Fibroblast of pulmonary artery (primary cell): ENCODE measurements around the gene CELF6.
A peak's percentile ranks its signal among the peaks of the same experiment; 100 is the strongest.

Experiments
- DNase-seq: peaks from one replicate; pipeline ENCODE4 v3.0.0-alpha.2; 2010; ENCODE audit warnings: low read depth
- H3K4me3 ChIP-seq: replicated peaks from 2 replicates; pipeline ENCODE4 v1.5.1; 2011; ENCODE audit warnings: low read depth, mild to moderate bottlenecking, control low read depth, low read length, moderate library complexity
- TF ChIP-seq, protein P1 (sequence below): IDR thresholded peaks from 2 replicates; pipeline ENCODE4 v1.5.1; 2011; ENCODE audit warnings: mild to moderate bottlenecking, control low read depth, low read length, inconsistent platforms; ENCODE audit errors: missing control alignments

Gene CELF6

DNA sequence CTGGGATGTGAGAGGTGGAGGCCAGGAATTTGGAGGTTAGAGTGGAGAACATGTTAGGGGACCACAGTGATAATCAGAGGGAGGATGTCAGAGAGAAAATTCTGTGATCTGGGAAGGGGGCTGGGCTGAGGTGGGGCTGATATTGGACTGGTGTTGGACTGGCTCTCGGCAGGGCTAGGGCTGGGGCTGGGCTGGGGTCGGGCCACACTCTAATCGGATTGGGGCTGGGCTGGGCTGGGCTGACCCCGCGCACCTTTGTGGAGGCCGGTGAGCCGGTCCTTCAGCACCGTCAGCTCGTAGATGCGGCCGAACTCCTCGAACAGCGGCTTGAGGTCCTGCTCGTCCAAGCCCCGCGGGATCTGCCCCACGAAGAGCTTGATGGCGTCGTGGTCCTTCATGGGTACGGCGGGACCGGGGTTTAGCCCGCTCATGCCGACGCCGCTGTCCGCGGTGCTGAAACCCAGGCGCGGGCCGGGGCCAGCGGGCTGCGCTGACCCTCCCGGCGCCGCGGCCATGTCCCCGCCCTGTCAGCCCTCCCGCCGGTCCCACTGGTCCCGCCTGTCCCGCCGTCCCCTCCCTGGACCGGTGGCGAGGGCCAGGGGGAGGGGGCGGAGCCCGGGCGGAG lies 485 bp downstream of the CELF6 start:
- TF ChIP-seq, protein P1, sequence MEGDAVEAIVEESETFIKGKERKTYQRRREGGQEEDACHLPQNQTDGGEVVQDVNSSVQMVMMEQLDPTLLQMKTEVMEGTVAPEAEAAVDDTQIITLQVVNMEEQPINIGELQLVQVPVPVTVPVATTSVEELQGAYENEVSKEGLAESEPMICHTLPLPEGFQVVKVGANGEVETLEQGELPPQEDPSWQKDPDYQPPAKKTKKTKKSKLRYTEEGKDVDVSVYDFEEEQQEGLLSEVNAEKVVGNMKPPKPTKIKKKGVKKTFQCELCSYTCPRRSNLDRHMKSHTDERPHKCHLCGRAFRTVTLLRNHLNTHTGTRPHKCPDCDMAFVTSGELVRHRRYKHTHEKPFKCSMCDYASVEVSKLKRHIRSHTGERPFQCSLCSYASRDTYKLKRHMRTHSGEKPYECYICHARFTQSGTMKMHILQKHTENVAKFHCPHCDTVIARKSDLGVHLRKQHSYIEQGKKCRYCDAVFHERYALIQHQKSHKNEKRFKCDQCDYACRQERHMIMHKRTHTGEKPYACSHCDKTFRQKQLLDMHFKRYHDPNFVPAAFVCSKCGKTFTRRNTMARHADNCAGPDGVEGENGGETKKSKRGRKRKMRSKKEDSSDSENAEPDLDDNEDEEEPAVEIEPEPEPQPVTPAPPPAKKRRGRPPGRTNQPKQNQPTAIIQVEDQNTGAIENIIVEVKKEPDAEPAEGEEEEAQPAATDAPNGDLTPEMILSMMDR = no peak
- peak; percentile 65 for DNase-seq
- H3K4me3 ChIP-seq = peak overlapping the region; percentile 55

DNA sequence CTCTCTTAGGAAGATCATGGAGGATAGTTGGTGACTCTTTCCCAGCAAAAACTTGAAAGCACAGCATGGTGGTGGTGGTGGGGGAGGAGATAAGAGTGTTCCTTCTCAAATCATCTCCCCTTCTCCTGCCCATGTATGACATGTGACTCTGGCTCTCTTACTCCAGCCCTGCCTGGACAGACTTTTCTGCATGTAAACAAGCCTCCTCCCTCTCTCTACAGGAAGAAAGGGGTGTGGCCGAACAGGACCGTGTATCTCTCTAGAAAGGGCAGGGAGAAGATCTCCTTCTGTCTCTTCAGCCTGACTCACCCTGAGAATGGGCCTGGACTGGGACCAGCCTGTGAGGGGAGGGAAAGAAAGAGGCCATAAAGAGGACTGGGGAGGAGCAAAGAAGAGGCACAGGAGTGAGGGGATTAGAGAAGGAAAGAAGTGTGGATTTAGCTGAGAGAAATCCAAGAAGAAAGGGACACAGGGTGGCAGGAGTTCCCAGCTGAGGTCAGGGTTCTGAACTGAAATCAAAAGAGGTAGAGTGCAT lies 1.5 kb downstream of the CELF6 start:
- TF ChIP-seq, protein P1 = no peak
- no peak for DNase-seq
- no peak overlapping the region for H3K4me3 ChIP-seq

DNA sequence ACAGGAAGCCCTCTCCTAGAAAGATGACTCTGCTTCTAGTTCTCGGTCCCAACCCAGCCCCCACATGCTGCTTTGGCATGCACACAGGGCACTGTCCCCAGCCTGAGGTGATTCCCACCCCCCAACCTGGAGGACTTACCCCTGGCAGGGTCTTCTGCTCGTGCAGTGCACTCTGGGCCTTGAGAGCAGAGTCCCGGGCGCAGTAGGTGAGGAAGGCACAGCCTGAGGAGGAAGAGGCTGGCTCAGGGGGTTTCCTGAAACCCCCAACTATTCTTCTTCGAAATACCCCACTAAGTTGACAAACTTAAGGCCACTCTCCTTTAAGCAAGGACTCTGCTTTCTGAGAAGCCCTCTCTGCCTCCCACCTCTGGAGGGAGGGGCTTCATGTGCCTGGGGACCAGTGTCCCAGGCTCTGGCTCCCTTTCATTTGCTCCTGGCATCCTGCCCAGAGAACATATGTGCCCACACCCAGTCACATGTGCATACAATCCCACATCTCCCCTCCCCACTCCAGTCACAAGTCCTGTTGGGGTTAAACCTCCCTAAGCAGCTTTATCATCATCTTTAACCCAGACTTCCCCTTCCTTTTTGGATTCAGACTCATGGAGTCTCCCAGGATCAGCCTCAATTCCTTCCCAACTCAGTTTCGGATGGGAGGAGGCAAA lies 4.1 kb downstream of the CELF6 start:
- DNase-seq = no peak
- H3K4me3 ChIP-seq = no peak overlapping the region
- TF ChIP-seq, protein P1 = no peak

DNA sequence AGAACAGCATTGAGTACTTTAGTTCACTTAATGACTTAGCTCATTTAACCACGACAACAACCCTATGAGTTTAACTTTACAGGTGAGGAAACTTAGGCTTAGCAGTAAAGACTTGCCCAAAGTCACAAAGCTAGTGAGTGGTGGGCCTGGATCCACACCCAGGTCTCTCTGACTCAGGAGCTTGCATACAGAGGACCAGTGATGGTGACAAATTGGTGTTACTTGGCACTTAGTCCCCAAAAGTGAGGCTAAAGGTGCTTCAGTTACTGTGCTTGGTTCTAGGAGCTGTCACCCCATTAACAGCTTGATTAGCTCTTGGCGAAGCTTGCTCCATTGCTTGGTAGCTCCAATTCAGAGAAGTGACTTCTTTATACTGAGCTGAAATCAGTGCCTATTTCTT lies 6.1 kb downstream of the CELF6 start:
- DNase-seq = no peak
- H3K4me3 ChIP-seq = no peak overlapping the region
- TF ChIP-seq, protein P1 = no peak

DNA sequence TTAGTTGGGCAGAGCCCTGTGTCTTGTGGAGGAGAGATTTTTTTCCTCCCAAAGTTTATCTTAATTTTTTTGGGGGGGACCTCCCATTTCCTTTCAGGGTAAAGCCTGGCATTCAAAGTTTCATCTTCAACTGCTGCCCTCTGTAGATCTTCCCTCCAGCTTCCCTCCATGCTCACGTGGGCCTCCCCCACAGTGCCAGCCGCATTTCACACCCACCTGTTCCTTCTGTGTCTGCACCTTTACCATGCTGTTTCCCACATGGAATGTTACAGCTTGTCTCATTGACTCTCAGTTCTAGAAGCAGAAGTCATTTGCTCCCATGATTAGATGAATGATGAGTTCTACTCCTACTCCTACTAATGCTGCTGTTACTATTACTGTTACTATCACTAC lies 6.5 kb downstream of the CELF6 start:
- TF ChIP-seq, protein P1 = no peak
- H3K4me3 ChIP-seq = no peak overlapping the region
- DNase-seq = no peak

DNA sequence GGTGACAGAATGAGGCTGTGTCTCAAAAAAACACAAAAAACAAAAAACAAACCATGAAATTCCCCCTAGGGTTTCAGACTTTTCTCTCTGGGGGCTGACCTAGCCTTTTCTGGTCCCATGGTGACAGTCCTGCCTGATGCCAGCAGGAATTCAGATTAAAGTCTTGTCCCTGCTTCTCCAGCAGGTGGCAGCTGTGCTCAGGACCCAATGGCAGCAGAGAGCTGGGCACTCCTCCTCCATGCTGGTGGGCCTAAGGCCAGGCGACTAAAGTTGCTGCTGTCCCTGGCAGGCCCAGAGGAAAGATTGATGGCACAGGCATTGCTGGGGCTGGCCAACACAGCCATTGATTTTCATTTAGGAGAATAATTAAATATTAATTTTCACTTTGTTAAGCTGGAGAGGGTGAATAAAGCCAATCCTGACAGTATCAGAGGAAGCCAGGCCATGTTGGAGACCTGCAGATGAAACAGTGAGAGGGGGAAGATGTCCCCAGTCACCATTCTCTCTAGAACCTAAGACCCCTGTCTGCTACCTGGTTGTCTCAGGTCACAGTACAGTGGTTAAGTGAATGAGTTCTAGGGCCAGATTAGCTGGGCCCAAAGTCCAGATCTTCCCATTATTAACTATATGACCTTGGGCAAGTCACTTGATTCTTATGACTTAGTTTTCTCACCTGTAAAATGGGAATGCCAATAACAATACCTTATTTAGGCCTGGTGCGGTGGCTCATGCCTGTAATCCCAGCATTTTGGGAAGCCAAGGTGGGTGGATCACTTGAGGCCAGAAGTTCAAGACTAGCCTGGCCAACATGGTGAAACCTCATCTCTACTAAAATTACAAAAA lies 7.1 kb downstream of the CELF6 start:
- DNase-seq = peak; percentile 80
- no peak overlapping the region for H3K4me3 ChIP-seq
- TF ChIP-seq, protein P1 = peak; percentile 86
